Keratinocyte (primary cell): ENCODE results near the gene PPA2.

Experiments
- EZH2 ChIP-seq: IDR thresholded peaks from one replicate; pipeline ENCODE4 v1.6.1; 2012; ENCODE audit warnings: inconsistent platforms, mild to moderate bottlenecking, low read length, moderate library complexity
- TF ChIP-seq, protein P1 (sequence below), 3 experiments: IDR thresholded peaks in 1 of 3; conservative IDR thresholded peaks in 1 of 3; optimal IDR thresholded peaks in 1 of 3; 2 replicates in 2 of 3; 3 replicates in 1 of 3; pipeline versions ENCODE3 to v1.5.1; 2011; ENCODE audit warnings: low read length in 3 of 3, mild to moderate bottlenecking in 3 of 3, moderate library complexity in 2 of 3, control low read depth in 1 of 3, inconsistent platforms in 1 of 3; ENCODE audit not compliant: insufficient read depth in 2 of 3; ENCODE audit errors: extremely low read depth in 1 of 3

DNA sequence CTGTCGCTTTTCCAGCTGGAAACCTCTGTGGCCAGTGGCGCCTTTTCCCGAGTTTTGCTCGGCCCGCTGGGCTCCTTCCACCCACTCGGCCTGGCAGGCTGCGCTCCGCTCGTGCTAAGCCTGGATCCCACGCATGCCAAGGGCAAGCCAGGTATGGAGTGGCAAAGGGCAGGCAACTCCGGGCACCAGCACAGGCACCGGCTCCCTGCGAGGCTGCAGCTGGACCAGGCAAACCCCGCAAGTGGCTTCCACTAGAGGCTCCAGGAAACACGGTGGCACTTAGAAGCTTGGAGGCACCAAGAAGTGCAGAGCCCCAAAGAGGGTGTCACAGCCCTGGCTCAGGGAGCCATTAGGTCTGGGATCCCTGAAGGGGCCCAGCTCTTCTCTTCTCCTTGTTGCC, 59.5 kb downstream of the PPA2 start:
- TF ChIP-seq, protein P1, sequence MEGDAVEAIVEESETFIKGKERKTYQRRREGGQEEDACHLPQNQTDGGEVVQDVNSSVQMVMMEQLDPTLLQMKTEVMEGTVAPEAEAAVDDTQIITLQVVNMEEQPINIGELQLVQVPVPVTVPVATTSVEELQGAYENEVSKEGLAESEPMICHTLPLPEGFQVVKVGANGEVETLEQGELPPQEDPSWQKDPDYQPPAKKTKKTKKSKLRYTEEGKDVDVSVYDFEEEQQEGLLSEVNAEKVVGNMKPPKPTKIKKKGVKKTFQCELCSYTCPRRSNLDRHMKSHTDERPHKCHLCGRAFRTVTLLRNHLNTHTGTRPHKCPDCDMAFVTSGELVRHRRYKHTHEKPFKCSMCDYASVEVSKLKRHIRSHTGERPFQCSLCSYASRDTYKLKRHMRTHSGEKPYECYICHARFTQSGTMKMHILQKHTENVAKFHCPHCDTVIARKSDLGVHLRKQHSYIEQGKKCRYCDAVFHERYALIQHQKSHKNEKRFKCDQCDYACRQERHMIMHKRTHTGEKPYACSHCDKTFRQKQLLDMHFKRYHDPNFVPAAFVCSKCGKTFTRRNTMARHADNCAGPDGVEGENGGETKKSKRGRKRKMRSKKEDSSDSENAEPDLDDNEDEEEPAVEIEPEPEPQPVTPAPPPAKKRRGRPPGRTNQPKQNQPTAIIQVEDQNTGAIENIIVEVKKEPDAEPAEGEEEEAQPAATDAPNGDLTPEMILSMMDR (optimal IDR thresholded peaks at IDR 0.05 in 1 of 3, IDR thresholded peaks at IDR 0.05 in 1 of 3, conservative IDR thresholded peaks at IDR 0.05 in 1 of 3; ENCODE audit: extremely low read depth in 1 of 3, insufficient read depth in 2 of 3, low read length in 3 of 3), result no peak
- no peak for TF ChIP-seq EZH2
